ENCODE measurements around the gene RUFY1.
"Not testable (repeated sequence)": the region's sequence is repeated elsewhere in the genome, so short reads cannot be mapped to it uniquely, and the experiment has no call there.

- TF ChIP-seq CTCF, POLR2A, EP300 (IDR thresholded peaks at IDR 0.05): not testable (repeated sequence)
Measured at GRCh38 chr5:179558261-179558799, 8.0 kb downstream of the RUFY1 start.

Measured in ovary (tissue), 3 donors.